ENCODE results near the gene NDUFA7. TPM values are rescaled to one million over a fixed set of nuclear protein-coding genes. Genes with fewer than 3 reads are reported as not detected.

The NDUFA7 gene
- total and polyA plus RNA-seq, 2 of the 13 experiments (the other 11 are each of a cell fraction or from before 2014, with no cell fraction given) = 64.5 to 71.5 TPM

GRCh38 chr19:8334458-8335342 lies 13.5 kb upstream of the NDUFA7 start (continued):
- no peak for TF ChIP-seq ATF7-NPFF (CRISPR knock-in tag; IDR thresholded peaks at IDR 0.05; ENCODE audit: low read depth)

GRCh38 chr19:8333767-8334457 lies 12.7 kb upstream of the NDUFA7 start:
- Histone ChIP-seq H3K36me3 (replicated peaks in 1 of 2; ENCODE audit: control insufficient read depth in 1 of 2, insufficient read depth in 2 of 2, low read length in 2 of 2) (no peaks in the 10 kb centered on the region), H3K79me2 (ENCODE audit: insufficient read depth, low read length) (no peaks in the 10 kb centered on the region), H4K20me1 (ENCODE audit: insufficient read depth, low read length) (no peaks in the 10 kb centered on the region), H3K9ac (ENCODE audit: insufficient read depth, low read depth, low read length) (no peak overlapping the region), H3K9me3 (ENCODE audit: low read length) (no peaks in the 10 kb centered on the region), H2AFZ (ENCODE audit: low read length) (no peak overlapping the region), H3K4me2 (ENCODE audit: low read depth, low read length) (peak overlapping the region; percentile 58; the same call in 1 of the 2 replicates), H3K27me3 (ENCODE audit: control insufficient read depth in 1 of 2, insufficient read depth in 2 of 2, low read length in 2 of 2) (peaks cover 10 to 56% of the 10 kb centered on the region in 2 experiments), H3K27ac (ENCODE audit: extremely low read length, insufficient read depth, low read length) (no peak overlapping the region), H3K4me3 (replicated peaks in 1 of 3; ENCODE audit: insufficient read depth in 1 of 3, low read depth in 2 of 3, low read length in 3 of 3) (peak overlapping the region in 1 of 3 experiments; percentile 65; a peak in 2 of 6 replicates), H3K4me1 (ENCODE audit: insufficient read depth, low read length) (peaks cover 42% of the 10 kb centered on the region)
- ChIA-PET POLR2A (interaction anchor here (0.6 to 2.1 kb wide), 4 partner anchors 10 to 90 kb away, joined by 3 to 16 read pairs (median 9); partner anchors contain the start of genes NDUFA7 and RPS28), CTCF (ENCODE audit: low intra/inter-chr PET ratio, low total read pairs) (no interaction called here)
- peak; percentile 22; the same call in 1 of the 3 replicates for ATAC-seq
- in situ Hi-C loops (cut with HindIII; ENCODE audit: extremely low pct_ligation_motif_present, low pct_unique_long_range_greater_than_20kb) = no loop called here
- FAIRE-seq = no peak
- intact Hi-C loops (cut with micrococcal nuclease; ENCODE audit: unreplicated experiment) = no loop called here
- no TSS peak for BruUV-seq (replicated peaks)
- WGBS (ENCODE audit: low lambda C conversion rate) = 7% methylated on average over 3 of the region's 48 CpGs
- no peak for DNase-seq (ENCODE audit: low spot score)
- 0 out of 2 replicates have a peak, but pooled peaks have one; percentile 17 for TF ChIP-seq KDM5B (CRISPR knock-in tag; IDR thresholded peaks at IDR 0.05; ENCODE audit: borderline replicate concordance)
- TF ChIP-seq ZNF614 (CRISPR knock-in tag; IDR thresholded peaks at IDR 0.05; ENCODE audit: borderline replicate concordance) = no peak
- TF ChIP-seq RBFOX2 (IDR thresholded peaks at IDR 0.05; ENCODE audit: low read depth, low read length) = no peak
- no peak for TF ChIP-seq ZNF607 (CRISPR knock-in tag; IDR thresholded peaks at IDR 0.05; ENCODE audit: borderline replicate concordance)
- TF ChIP-seq EZH2 (conservative IDR thresholded peaks at IDR 0.05; ENCODE audit: low read depth, low read length) = peak; percentile 53; the same call in 1 of the 2 replicates
- no peak for TF ChIP-seq ZNF318 (CRISPR knock-in tag; IDR thresholded peaks at IDR 0.05)
- TF ChIP-seq ZNF589 (CRISPR knock-in tag; conservative IDR thresholded peaks at IDR 0.05) = no peak
- TF ChIP-seq CSRNP2 (CRISPR knock-in tag; conservative IDR thresholded peaks at IDR 0.05; ENCODE audit: low read depth) = no peak
- TF ChIP-seq BCL6 (CRISPR knock-in tag; IDR thresholded peaks at IDR 0.05) = peak; percentile 3; the same call in 1 of the 2 replicates

Data from HepG2 (cell line).